Body of pancreas (tissue), 4 donors: Measurements from ENCODE around the gene BMP8B.

Source experiments
- POLR2A ChIP-seq, 3 donors: fragments of 450-650 bp; IDR thresholded peaks; one replicate each; pipeline ENCODE4 v1.6.1; 2016; ENCODE audit warnings: antibody characterized with exemption in 3 of 3, mild to moderate bottlenecking in 2 of 3
- TF ChIP-seq, protein P1 (sequence below), 7 experiments: fragments of 450-650 bp in 4 of 7; fragments of 200-600 bp in 3 of 7; sonication (generic) in 3 of 7; IDR thresholded peaks; one replicate each; pipeline ENCODE4 v1.5.1; 2016 to 2019; ENCODE audit warnings: antibody characterized with exemption in 7 of 7

DNA sequence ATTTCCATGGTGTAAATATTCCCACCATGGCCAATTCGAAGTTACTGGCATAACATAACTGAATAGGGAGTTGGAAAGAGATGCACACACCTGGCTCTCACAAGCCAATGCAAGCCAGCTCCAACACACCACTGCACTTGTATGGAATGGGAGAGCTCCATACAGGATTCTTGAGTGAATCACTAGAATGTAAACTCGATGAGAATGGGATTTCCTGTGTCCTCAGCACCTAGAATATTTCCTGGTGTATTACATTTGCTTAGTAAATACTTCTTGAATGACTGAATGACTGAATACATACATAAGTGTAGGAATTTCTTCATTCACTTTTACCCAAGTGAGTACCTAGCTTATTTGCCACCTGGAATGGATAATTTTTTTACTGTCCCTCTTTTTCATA is 66.2 kb downstream of the BMP8B start:
- TF ChIP-seq, protein P1, sequence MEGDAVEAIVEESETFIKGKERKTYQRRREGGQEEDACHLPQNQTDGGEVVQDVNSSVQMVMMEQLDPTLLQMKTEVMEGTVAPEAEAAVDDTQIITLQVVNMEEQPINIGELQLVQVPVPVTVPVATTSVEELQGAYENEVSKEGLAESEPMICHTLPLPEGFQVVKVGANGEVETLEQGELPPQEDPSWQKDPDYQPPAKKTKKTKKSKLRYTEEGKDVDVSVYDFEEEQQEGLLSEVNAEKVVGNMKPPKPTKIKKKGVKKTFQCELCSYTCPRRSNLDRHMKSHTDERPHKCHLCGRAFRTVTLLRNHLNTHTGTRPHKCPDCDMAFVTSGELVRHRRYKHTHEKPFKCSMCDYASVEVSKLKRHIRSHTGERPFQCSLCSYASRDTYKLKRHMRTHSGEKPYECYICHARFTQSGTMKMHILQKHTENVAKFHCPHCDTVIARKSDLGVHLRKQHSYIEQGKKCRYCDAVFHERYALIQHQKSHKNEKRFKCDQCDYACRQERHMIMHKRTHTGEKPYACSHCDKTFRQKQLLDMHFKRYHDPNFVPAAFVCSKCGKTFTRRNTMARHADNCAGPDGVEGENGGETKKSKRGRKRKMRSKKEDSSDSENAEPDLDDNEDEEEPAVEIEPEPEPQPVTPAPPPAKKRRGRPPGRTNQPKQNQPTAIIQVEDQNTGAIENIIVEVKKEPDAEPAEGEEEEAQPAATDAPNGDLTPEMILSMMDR (IDR thresholded peaks at IDR 0.05) = no peak
- TF ChIP-seq POLR2A (IDR thresholded peaks at IDR 0.05) = no peak
